ENCODE data around the gene KCTD16. TPM values are rescaled to one million over a fixed set of nuclear protein-coding genes. Genes with fewer than 3 reads are reported as not detected.

The KCTD16 gene
- polyA plus RNA-seq, 1 of the 3 experiments (the other 2 are of a cell fraction) = 0.03 TPM

GRCh38 chr5:144310621-144311020 lies 139.9 kb downstream of the KCTD16 start (continued):
- TF ChIP-seq NFIC (IDR thresholded peaks at IDR 0.05; ENCODE audit: borderline replicate concordance) (no peak), RCOR1 (IDR thresholded peaks at IDR 0.05; ENCODE audit: low read length) (no peak), GABPA (IDR thresholded peaks at IDR 0.05; ENCODE audit: low read depth) (no peak), SIN3A (IDR thresholded peaks at IDR 0.05; ENCODE audit: borderline replicate concordance, low read depth, low read length) (no peak), FOSL2 (IDR thresholded peaks at IDR 0.05; ENCODE audit: borderline replicate concordance, low read depth) (no peak), GATA2 (CRISPR knock-in tag; IDR thresholded peaks at IDR 0.05) (no peak), RXRA (IDR thresholded peaks at IDR 0.05; ENCODE audit: borderline replicate concordance, low read depth) (no peak), FOXM1 (IDR thresholded peaks at IDR 0.05; ENCODE audit: low read depth) (no peak), MEF2A (IDR thresholded peaks at IDR 0.05; ENCODE audit: borderline replicate concordance, low read depth) (no peak)

DNA sequence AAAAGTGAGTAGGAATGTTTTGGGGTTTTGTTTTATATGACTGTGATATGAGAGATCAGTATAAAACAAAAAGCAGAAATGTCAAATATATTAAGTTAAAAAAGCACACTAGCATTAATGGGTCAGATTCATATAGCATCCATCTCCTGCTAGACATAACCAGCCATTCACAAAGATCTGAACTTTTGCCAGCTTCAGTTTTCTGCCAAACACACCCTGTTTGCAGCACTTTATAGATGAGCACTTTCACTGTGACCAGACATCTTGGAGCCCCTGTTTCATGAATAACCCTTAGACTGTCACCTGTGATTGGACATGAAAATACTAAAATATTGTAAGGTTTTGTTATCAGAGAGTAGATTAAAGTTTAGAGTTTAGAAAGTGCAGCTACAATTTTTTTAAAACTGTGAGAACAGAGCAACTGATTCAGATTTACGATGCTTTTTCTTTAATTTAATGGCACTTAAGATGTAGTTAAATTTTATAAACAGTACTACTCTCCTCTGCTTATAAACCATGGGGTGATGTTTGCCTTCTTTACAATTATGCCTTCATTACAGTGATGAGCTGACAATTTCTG lies 142.6 kb downstream of the KCTD16 start:
- 23% methylated on average over 1 of the region's 1 CpG for WGBS (ENCODE audit: low lambda C conversion rate)
- POLR2A ChIA-PET = no interaction called here
- peak overlapping the region in 1 of 2 experiments; percentile 3; a peak in 1 of 4 replicates for H3K27ac ChIP-seq (ENCODE audit: low read depth in 2 of 2, low read length in 1 of 2)

More for the DNA sequence above, 142.6 kb downstream of the KCTD16 start:
- DNase-seq = peak; percentile 6
- no peaks in the 10 kb centered on the region for H3F3A ChIP-seq (replicated peaks; ENCODE audit: insufficient read depth)
- no peaks in the 10 kb centered on the region for H3K36me3 ChIP-seq (replicated peaks in 1 of 2; ENCODE audit: control insufficient read depth in 1 of 2, insufficient read depth in 2 of 2, low read length in 1 of 2)
- no peaks in the 10 kb centered on the region for H4K20me1 ChIP-seq (ENCODE audit: insufficient read depth)
- H3K27me3 ChIP-seq (ENCODE audit: insufficient read depth) = no peaks in the 10 kb centered on the region; the same call in 1 of the 2 replicates
- no peaks in the 10 kb centered on the region for H3K79me2 ChIP-seq (ENCODE audit: insufficient read depth)
- no peaks in the 10 kb centered on the region for H3K9me3 ChIP-seq
- TF ChIP-seq TAF1 (IDR thresholded peaks at IDR 0.05; ENCODE audit: borderline replicate concordance, low read depth, low read length) = no peak
- TF ChIP-seq MEF2A (IDR thresholded peaks at IDR 0.05; ENCODE audit: borderline replicate concordance, low read depth) = no peak
- TF ChIP-seq CHD2 (IDR thresholded peaks at IDR 0.05; ENCODE audit: low read length, partially characterized antibody) = no peak
- no peak for TF ChIP-seq TEAD4 (IDR thresholded peaks at IDR 0.05; ENCODE audit: borderline replicate concordance, insufficient read depth)
- no peak for TF ChIP-seq PBX3 (IDR thresholded peaks at IDR 0.05)
- TF ChIP-seq FOXJ3 (CRISPR knock-in tag; IDR thresholded peaks at IDR 0.05) = no peak
- no peak for TF ChIP-seq RAD21 (IDR thresholded peaks at IDR 0.05; ENCODE audit: low read length)
- no peak for TF ChIP-seq YY1 (IDR thresholded peaks at IDR 0.05; ENCODE audit: low read depth)
- no peak for TF ChIP-seq SMC3 (IDR thresholded peaks at IDR 0.05; ENCODE audit: low read depth, low read length)
- TF ChIP-seq NFIC (IDR thresholded peaks at IDR 0.05; ENCODE audit: borderline replicate concordance) = no peak
- TF ChIP-seq GATA2 (CRISPR knock-in tag; IDR thresholded peaks at IDR 0.05) = no peak
- no peak for TF ChIP-seq ELF1 (IDR thresholded peaks at IDR 0.05)
- no peak for TF ChIP-seq FOXM1 (IDR thresholded peaks at IDR 0.05; ENCODE audit: low read depth)
- TF ChIP-seq, protein P1, sequence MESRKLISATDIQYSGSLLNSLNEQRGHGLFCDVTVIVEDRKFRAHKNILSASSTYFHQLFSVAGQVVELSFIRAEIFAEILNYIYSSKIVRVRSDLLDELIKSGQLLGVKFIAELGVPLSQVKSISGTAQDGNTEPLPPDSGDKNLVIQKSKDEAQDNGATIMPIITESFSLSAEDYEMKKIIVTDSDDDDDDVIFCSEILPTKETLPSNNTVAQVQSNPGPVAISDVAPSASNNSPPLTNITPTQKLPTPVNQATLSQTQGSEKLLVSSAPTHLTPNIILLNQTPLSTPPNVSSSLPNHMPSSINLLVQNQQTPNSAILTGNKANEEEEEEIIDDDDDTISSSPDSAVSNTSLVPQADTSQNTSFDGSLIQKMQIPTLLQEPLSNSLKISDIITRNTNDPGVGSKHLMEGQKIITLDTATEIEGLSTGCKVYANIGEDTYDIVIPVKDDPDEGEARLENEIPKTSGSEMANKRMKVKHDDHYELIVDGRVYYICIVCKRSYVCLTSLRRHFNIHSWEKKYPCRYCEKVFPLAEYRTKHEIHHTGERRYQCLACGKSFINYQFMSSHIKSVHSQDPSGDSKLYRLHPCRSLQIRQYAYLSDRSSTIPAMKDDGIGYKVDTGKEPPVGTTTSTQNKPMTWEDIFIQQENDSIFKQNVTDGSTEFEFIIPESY (IDR thresholded peaks at IDR 0.05; ENCODE audit: borderline replicate concordance, low read depth) = no peak
- TF ChIP-seq, protein P2, sequence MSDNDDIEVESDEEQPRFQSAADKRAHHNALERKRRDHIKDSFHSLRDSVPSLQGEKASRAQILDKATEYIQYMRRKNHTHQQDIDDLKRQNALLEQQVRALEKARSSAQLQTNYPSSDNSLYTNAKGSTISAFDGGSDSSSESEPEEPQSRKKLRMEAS (IDR thresholded peaks at IDR 0.05; ENCODE audit: low read depth) = no peak
- no peak for TF ChIP-seq TCF12 (IDR thresholded peaks at IDR 0.05)
- no peak for TF ChIP-seq JUND (IDR thresholded peaks at IDR 0.05)
- CTCF ChIA-PET = interaction anchor here (1.0 to 1.6 kb wide), 2 partner anchors 12 to 109 kb away, joined by 3 to 4 read pairs; no protein-coding TSS in a partner anchor
- no peak overlapping the region for H3K4me2 ChIP-seq
- no peak overlapping the region for H2AFZ ChIP-seq (ENCODE audit: low read depth)
- H3K4me3 ChIP-seq (ENCODE audit: low read depth in 2 of 2, low read length in 1 of 2) = no peak overlapping the region
- H3K9ac ChIP-seq = no peak overlapping the region
- H3K4me1 ChIP-seq (ENCODE audit: control insufficient read depth in 1 of 2, insufficient read depth in 2 of 2, low read depth in 1 of 2, low read length in 1 of 2) = peaks cover 0 to 4% of the 10 kb centered on the region in 2 experiments; a peak in 2 of 4 replicates
- no peaks in the 10 kb centered on the region for H3K9me2 ChIP-seq

Data from SK-N-SH (cell line).